ENCODE measurements around the gene ADAM12. TPM values are rescaled to one million over a fixed set of nuclear protein-coding genes. Genes with fewer than 3 reads are reported as not detected.

The ADAM12 gene
- total RNA-seq, 1 donor from 2014 or later: 1.3 TPM

DNA sequence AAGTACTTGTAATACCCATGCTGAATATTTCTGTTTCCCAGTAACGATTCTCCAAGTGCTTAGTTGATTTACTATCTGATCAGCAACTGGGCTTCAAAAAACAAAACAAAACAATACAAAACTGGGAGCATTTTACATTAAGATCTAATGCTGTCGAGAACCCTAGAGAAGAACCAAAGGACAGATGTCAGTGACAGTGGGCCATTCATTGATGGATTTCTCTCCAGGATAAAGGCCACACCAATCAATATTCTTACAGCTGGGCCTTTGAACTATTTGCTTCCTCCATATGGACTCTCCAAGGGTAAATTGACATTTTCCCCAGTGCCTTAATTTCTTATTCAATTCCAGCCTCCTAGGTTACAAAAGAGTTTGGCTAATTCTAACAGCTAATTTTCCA is 217.5 kb downstream of the ADAM12 start:
- intact Hi-C loops (cut with DNase I): no loop called here
- DNase-seq (ENCODE audit: low spot score): no peak

DNA sequence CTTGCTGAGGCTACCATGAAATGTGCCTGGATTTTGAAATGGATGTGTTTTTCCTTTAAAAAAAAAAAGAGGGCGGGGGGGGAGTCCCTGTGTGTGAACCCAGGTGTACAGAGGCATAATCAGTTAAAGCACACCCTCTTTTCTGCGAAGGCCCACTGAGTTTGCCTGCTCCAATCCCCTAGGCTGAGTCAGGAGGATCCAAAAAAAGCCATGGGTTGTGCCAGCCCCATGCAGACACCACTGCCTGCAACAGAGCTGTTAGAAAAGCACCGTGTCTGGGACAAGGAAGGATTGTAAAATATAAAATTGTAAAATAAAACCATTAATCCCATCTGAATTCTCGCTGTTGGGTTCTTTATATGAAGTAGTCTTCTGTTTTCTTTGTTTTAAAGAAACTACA is 217.9 kb downstream of the ADAM12 start:
- intact Hi-C loops (cut with DNase I): no loop called here
- no peak for DNase-seq (ENCODE audit: low spot score)

DNA sequence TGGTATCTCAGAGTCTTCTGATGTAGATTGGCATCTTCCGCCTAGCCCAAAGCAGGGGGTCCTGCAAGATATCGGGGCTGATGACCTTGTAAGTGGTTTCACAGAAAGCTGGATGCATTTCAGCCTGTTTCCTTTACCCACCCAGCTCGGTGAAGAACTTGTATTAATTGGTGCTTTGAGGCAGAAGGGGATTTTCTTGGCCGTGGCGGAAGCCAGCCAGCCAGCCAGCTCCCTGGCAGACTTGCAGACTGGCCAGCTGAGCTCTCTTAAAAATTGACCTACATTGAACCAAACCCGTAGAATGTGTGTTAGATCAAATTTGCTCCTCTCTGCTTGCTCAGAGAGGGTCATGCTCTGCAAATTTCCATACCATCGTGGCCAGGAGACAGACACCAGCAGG is 218.4 kb downstream of the ADAM12 start:
- DNase-seq (ENCODE audit: low spot score): no peak
- intact Hi-C loops (cut with DNase I): no loop called here

DNA sequence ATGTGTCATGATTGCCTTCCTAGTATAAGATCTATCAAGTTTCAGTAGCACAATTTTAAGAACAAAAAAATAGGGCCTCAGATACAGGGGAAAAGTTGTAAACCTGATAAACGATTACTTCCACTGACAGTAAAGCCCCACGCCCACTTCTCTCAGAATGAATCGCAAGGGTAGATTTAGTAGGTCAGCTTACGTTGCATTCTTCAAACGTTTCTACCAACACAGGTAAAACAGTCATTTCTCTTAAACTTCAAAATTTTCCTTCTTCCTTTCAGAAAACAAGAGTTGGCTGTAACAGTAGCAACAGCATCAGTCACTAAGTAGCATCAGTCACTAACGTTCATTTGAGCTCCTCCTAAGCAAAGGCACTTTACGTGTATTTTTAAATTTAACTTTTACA is 221.5 kb downstream of the ADAM12 start:
- intact Hi-C loops (cut with DNase I): no loop called here
- no peak for DNase-seq (ENCODE audit: low spot score)

DNA sequence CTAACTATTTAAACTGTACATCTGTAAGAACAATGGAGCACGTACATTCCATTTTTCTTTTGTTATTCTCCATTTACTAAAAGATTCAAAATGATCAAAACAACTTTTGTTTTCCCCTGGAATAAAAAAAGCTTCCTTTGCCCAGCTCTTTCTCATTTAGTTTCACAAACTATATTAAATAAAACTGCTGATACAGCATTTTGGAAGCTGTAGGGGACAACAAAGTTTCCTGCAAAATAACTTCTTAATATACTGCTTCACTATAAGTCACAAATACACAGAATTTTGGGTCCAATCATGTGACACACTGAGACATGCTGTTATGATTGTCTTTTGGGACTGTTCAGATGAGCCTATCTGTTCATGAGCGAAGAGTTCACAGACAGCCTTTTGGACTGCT is 222.4 kb downstream of the ADAM12 start:
- intact Hi-C loops (cut with DNase I): no loop called here

DNA sequence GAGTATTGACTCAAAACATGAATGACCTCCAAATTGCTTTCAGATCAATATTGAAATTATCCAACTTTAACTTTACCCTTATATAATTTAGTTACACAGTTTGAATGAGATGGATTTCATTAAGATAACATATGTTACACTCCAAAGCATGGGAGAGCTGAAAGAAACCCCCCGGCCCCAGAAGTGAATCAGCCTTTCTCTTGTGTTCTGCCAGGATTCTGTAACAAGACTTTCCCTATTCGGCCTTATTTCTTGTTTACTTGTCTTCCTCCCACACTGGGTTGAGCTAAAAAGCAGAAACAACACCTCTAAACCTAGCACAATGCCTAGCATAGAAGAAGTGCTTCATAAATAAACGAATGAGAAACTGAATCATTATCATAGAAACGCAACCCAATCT is 224.8 kb downstream of the ADAM12 start:
- intact Hi-C loops (cut with DNase I): no loop called here
- no peak for DNase-seq (ENCODE audit: low spot score)

More for the DNA sequence above, 222.4 kb downstream of the ADAM12 start:
- DNase-seq (ENCODE audit: low spot score): no peak

DNA sequence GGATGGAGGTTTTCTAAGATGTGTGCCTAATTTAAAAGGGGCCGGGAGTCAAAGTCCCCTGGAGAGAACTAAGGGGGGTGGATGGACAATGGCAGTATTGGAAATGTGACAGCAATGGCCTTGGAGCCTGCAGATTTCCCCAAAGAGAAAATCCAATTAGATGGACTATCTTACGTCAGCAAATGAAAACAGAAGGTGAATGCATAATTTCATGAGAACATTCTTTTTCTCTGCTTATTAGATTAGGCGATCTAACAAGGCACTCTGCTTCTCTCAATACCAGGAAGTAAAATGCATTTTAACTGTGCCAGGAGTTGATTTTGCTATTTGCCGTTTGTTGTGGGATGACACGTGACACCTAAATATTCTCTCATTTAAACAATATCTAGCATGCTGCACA is 226.6 kb downstream of the ADAM12 start:
- no peak for DNase-seq (ENCODE audit: low spot score)
- intact Hi-C loops (cut with DNase I): no loop called here

DNA sequence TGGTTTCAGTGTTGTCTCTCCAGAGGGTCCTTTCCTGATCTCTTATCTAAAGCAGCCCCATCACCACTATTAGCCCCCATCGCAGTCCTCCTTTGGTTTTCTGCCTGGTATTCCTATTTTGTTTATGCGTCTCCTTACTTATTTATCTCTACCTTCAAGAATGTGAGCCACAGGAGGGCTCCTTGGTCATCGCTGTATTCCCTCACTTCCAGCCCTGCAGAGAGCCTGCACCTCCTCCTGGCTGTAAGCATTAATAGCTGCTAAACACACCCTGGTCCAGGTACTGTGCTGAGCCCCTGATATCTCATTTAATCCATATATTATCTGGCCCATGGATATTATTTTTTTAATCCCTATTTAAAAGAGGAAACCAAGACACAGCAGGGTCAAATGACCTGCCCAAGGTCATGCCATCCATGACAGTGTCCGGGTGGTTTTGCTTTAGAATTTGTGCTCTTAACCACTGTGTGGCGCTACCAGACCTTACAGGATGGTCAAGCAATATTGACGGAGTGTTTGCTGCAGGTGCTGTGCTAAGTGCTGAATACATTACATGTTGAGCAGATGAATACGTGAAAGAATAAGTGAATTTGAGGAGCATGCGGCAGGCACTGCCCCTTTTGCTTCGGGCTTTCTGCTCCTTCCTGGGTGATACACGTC is 227.2 kb downstream of the ADAM12 start:
- DNase-seq (ENCODE audit: low spot score): no peak
- intact Hi-C loops (cut with DNase I): no loop called here

DNA sequence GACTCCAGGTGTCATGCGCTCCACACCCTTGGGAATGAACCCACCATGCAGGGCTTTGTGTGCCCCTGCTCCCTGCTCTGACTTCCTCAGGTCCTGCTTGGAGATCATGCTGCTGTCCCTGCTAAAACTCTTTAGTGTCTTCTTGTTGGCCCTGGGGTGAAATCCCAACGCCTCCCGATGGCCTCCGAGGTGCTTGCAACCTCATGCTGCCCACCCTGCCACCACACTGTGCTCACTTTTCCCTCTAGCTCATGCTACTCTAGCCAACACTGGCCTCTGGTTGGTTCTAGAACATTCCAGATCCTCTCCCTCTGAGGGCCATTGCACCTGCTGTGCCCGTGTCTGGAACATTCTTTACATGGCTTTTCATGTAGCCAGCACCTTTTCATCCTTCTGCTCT is 227.7 kb downstream of the ADAM12 start:
- intact Hi-C loops (cut with DNase I): no loop called here
- no peak for DNase-seq (ENCODE audit: low spot score)

DNA sequence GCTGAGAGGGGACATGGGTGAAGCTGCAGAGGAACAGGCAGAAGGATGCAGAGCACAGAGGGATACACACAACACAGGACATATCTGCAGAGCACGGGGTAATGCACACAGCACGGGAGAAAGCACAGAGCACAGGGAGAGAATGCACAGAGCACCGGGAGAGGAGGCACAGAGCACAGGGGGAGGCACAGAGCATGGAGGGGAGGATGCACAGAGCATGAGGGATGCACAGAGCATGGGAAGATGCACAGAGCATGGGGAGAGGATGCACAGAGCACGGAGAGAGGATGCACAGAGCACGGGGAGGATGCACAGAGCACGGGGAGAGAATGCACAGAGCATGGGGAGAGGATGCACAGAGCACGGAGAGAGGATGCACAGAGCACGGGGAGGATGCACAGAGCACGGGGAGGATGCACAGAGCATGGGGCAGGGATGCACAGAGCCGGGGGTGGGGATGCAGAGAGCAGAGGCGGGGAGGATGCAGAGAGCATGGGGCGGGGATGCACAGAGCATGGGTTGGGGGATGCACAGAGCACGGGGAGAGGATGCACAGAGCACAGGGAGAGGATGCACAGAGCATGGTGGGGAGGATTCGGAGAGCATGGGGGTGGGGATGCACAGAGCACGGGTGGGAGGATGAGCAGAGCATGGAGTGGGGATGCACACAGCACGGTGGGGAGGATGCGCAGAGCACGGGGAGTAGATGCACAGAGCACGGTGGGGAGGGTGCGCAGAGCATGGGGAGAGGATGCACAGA is 230.0 kb downstream of the ADAM12 start:
- no peak for DNase-seq (ENCODE audit: low spot score)
- intact Hi-C loops (cut with DNase I): loop anchor here (10.0 kb wide), 1 partner anchor 114 kb away; no protein-coding TSS in a partner anchor

DNA sequence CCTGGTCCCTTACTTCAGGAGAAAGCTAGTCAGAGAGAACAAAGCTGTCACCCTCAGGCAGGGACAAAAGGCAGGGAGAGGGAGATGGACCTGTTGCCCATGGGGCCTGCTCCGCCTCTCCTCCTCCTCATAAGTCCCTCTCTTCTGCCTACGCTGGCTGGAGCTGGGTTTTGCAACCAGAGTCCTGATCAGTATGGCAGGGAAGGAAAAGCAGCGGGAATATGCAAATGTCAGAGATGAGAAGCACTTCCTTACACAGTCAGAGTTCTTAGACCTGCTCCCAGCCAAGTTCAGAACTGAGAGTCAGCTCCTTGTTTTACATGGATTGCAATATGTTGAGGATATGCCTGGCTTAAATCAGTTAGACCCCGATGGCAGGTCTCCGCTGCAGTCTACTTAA is 231.1 kb downstream of the ADAM12 start:
- intact Hi-C loops (cut with DNase I): loop anchor here (10.0 kb wide), 1 partner anchor 112 kb away; no protein-coding TSS in a partner anchor
- DNase-seq (ENCODE audit: low spot score): no peak

DNA sequence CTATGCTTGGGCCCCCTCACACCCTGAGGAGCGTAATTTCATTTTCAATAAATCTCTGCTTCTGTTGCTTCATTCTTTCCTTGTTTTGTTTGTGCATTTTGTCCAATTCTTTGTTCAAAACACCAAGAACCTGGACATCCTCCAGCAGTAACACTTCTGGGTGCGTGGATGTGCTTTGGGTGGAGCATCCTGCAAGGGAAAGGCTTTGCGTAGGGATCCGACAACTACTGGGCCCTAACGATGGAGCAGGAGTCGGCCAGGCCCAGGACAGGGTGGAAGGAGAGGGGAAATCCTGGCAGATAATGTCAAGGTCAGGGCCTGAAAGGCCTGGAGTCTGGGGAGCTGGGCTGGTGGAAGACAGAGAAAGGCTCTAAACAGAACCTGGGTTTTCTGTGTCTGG is 231.8 kb downstream of the ADAM12 start:
- no peak for DNase-seq (ENCODE audit: low spot score)
- intact Hi-C loops (cut with DNase I): loop anchor here (10.0 kb wide), 1 partner anchor 112 kb away; no protein-coding TSS in a partner anchor

DNA sequence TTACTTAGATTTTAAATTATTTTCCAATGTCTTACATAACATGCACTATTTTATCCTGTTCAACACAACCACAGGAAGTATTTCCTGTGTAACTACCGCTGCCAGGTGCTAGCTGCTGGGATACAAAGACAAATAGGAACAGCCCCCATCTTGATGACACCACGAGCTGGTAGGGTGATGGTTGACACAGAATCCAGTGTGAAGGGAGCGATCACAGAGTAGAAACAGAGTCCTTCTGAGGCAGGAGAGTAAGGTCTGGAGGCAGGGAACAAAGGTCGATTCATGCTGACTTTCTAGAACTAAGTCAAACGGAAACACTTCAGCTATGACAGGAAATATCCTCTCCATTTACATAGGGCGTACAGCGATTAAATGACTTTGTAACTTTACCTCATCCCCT is 232.3 kb downstream of the ADAM12 start:
- intact Hi-C loops (cut with DNase I): loop anchor here (10.0 kb wide), 1 partner anchor 111 kb away; no protein-coding TSS in a partner anchor
- no peak for DNase-seq (ENCODE audit: low spot score)

DNA sequence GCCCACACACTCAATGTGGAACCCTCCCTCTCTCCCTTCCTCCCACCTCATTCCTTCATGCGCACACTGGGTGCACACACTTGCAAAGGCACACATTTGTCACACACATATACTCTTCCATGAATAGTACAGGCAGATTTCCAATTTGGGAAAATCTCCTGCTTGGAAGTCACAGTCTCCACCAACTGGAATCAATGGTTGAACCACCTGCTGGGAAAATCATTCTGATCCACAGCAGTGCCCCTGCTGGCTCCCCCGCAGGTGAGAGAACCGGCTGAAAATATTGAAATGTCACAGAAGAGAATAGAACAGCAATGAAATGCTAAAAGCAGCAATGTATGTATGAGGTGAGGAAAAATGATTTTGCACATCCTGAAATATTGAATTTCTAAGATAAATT is 232.7 kb downstream of the ADAM12 start:
- intact Hi-C loops (cut with DNase I): loop anchor here (10.0 kb wide), 1 partner anchor 111 kb away; no protein-coding TSS in a partner anchor
- DNase-seq (ENCODE audit: low spot score): no peak

DNA sequence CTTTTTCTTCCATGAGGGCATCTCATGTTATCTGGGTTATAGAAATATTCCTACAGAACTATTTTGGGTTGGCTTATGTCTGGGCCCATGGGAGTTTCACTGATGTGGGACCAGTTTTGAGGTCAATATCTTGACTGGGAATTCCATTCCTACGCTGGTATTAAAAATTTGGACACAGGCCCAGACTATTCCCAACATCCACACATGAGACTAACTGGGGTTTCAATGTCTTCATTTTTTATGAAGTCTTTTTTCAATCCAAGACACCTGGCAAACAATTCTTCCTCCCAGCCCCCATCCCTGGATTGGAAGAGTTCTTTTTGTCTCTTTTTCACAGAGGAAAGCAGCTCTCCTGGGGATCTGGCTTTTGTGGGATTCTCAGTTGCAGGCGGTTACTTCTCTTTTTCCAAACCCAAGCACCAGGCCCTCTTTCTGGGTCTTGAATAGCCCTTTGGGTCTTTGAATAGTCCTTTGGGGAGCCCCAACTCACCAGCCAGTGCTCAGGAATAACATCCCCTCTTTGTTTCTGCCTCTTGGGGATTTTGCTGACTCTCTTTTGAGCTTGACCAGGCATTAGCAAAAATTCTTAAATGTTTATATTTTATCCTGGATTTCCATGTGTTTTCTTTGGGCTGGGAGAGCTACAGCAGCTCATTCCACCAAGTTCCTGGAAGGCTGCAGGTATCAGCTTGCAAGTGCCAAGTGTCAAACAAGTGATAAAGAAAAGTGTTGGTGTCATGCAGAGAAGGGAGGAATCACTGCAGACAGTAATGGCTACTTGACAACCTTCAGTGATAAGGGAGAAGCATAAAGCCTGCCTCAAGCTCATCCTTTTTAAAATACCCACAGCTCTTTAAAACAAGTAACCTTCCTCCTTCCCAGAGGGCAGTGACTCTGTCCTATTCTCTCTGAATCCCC is 234.3 kb downstream of the ADAM12 start:
- no peak for DNase-seq (ENCODE audit: low spot score)
- intact Hi-C loops (cut with DNase I): loop anchor here (10.0 kb wide), 1 partner anchor 109 kb away; no protein-coding TSS in a partner anchor

DNA sequence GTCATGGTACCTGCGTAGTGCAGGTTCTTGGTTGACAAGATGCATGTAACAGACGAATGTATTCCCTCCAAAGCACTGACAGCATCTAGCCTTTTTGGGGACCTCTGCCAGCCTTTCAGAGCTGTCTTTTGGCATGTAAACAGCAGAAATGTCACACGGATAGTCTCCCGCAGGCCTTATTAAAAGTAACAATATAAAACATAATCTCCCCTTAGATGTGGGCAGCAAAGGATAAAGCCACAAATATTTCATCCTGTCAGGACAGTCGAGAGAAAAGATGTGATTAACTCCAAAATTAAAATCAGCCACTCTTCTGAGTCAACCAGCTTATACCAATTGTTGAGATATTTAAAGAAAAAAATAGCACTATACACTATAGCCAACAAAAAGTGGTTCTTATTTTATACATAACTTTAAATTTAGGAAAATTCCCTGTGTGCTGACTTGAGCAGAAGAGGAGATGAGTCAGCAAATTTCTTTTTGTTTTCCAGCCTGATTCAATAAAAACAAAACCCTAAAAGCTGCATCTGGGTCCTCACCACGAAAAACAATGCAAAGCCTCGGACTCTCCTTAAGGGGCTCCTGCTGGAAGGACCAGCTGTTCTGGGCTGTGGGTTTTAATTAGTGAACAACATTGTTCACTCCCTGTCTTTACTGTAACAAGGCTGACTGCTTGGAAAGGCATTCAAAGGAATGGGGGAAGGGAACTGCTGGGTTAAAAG is 240.2 kb downstream of the ADAM12 start:
- DNase-seq (ENCODE audit: low spot score): no peak
- intact Hi-C loops (cut with DNase I): no loop called here

DNA sequence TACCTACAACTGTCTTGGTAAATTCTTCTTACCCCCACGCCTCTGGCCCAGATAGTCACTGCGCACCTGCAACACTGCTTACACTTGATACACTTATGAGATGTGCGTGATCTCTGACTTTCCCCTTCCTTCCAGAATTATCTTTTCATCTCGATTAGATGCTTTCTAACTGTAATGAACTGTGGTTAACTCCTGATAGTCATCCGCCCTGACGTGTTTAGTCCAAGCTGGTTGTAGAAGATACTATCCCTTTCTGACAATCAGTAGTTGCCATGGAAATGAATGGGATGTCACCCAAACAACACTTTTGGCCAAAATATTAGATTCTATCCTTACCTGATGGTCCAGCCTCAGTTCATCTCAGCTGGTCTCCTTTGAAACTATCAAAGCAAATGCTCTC is 241.5 kb downstream of the ADAM12 start:
- no peak for DNase-seq (ENCODE audit: low spot score)
- intact Hi-C loops (cut with DNase I): no loop called here

DNA sequence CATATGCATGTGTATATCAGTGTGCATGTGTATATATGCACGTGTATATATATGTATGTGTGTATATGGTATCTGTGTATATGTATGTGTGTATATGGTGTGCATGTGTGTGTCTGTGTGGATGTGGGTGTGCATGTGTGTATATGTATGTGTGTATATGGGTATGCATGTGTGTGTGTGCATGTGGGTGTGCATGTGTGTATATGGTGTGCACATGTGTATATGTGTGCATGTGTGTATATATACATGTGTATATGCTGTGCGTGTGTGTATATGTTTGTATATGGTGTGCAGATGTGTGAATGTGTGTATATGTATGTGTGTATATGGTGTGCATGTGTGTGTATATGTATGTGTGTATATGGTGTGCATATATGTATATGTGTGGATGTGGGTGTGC is 245.2 kb downstream of the ADAM12 start:
- intact Hi-C loops (cut with DNase I): no loop called here

DNA sequence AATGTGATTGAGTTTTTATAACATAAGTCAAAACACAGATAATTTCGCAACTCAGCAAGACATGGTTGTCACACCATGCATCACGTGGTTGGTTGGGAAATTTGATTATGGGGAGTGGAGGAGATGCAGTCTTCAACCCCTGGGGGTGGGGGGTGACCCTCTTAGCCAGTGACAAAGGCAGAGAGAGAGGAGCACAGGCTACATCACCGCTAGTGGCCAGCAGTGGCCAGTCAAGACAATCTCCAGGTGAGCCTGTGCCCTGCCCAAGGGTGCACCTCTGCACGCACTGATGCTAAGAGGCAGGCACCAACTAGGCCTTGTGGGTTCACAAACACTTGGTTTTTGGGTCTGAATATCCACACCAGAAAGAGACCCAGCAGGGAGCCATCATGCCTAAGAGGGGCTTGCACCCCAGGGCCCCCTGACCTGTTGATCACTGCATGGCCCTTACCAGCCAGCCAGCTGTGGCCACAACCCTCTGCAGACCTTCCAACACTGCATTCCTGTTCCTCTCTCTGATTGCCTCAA is 247.5 kb downstream of the ADAM12 start:
- intact Hi-C loops (cut with DNase I): no loop called here

More for the DNA sequence above, 245.2 kb downstream of the ADAM12 start:
- no peak for DNase-seq (ENCODE audit: low spot score)

More for the DNA sequence above, 247.5 kb downstream of the ADAM12 start:
- DNase-seq (ENCODE audit: low spot score): no peak

All from cardiac septum (tissue), 1 donor.